Measurements from ENCODE around the gene NMRAL1.

DNA sequence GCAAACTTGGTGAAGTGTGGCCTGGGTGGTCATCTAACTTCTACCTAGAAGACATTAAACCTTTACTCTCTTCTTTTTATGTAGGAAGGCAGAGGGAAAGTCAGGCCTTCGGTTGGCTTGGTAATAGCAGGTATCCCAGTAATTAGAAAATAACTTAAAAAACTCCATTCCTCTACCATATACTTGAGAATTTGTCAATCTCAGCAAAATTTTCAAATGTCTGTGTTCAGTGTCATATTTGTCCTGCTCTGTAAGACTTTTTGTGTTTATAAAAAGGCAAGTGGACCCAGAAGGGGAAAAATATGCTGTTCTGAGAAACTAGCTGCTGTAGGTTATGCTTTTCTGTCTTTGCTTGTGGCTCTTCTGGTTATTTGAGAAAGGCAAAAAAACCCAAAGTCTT is 7.5 kb upstream of the NMRAL1 start:
- TF ChIP-seq, protein P1, sequence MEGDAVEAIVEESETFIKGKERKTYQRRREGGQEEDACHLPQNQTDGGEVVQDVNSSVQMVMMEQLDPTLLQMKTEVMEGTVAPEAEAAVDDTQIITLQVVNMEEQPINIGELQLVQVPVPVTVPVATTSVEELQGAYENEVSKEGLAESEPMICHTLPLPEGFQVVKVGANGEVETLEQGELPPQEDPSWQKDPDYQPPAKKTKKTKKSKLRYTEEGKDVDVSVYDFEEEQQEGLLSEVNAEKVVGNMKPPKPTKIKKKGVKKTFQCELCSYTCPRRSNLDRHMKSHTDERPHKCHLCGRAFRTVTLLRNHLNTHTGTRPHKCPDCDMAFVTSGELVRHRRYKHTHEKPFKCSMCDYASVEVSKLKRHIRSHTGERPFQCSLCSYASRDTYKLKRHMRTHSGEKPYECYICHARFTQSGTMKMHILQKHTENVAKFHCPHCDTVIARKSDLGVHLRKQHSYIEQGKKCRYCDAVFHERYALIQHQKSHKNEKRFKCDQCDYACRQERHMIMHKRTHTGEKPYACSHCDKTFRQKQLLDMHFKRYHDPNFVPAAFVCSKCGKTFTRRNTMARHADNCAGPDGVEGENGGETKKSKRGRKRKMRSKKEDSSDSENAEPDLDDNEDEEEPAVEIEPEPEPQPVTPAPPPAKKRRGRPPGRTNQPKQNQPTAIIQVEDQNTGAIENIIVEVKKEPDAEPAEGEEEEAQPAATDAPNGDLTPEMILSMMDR (IDR thresholded peaks at IDR 0.05; ENCODE audit: low read length): no peak
- no peak for TF ChIP-seq EZH2 (IDR thresholded peaks at IDR 0.05; ENCODE audit: borderline replicate concordance, low read length)

Measured in OCI-LY1 (cell line).